ENCODE data around the gene LIN7A. TPM values are rescaled to one million over a fixed set of nuclear protein-coding genes. Genes with fewer than 3 reads are reported as not detected.
"Not testable (repeated sequence)": the region's sequence is repeated elsewhere in the genome, so short reads cannot be mapped to it uniquely, and the experiment has no call there.

Gene LIN7A
- total RNA-seq, 6 experiments from 2014 or later: 13.4 to 24.2 (median 23.0) TPM

- Mint-ChIP-seq H3K4me1 (ENCODE audit: low read depth) (peaks cover 7% of the 10 kb centered on the region; the same call in 1 of the 2 replicates), H3K27me3 (ENCODE audit: insufficient read depth) (no peaks in the 10 kb centered on the region), H3K4me3 (no peak overlapping the region), H3K27ac (no peak overlapping the region), H3K36me3 (ENCODE audit: low read depth) (no peaks in the 10 kb centered on the region), H3K9me3 (no peaks in the 10 kb centered on the region)
- TF ChIP-seq CTCF (IDR thresholded peaks at IDR 0.05): no peak
- no peak for DNase-seq
Measured at GRCh38 chr12:80791863-80792262, 145.9 kb downstream of the LIN7A start.

GRCh38 chr12:80788407-80788806, 149.3 kb downstream of the LIN7A start:
- not testable (repeated sequence) for H3K9me3 Mint-ChIP-seq; H3K36me3 Mint-ChIP-seq (ENCODE audit: low read depth); H3K4me3 Mint-ChIP-seq; H3K27ac Mint-ChIP-seq; H3K27me3 Mint-ChIP-seq (ENCODE audit: insufficient read depth); DNase-seq
- peaks cover 10% of the 10 kb centered on the region for H3K4me1 Mint-ChIP-seq (ENCODE audit: low read depth)

GRCh38 chr12:80782963-80783470, 154.7 kb downstream of the LIN7A start:
- not testable (repeated sequence) for H3K9me3 Mint-ChIP-seq; H3K36me3 Mint-ChIP-seq (ENCODE audit: low read depth); H3K27me3 Mint-ChIP-seq (ENCODE audit: insufficient read depth); H3K4me3 Mint-ChIP-seq; H3K27ac Mint-ChIP-seq; DNase-seq
- peaks cover 21% of the 10 kb centered on the region for H3K4me1 Mint-ChIP-seq (ENCODE audit: low read depth)

GRCh38 chr12:80781313-80781712, 156.4 kb downstream of the LIN7A start:
- Mint-ChIP-seq H3K27ac (no peak overlapping the region), H3K4me3 (no peak overlapping the region), H3K9me3 (peaks cover 10% of the 10 kb centered on the region), H3K27me3 (ENCODE audit: insufficient read depth) (peaks cover 2% of the 10 kb centered on the region; the same call in 1 of the 2 replicates), H3K4me1 (ENCODE audit: low read depth) (peaks cover 35% of the 10 kb centered on the region), H3K36me3 (ENCODE audit: low read depth) (peaks cover 11% of the 10 kb centered on the region)
- TF ChIP-seq CTCF (IDR thresholded peaks at IDR 0.05): no peak
- DNase-seq: no peak

GRCh38 chr12:80780746-80781145, 157.0 kb downstream of the LIN7A start:
- H3K4me3 Mint-ChIP-seq: no peak overlapping the region
- no peak for TF ChIP-seq CTCF (IDR thresholded peaks at IDR 0.05)
- no peak overlapping the region for H3K27ac Mint-ChIP-seq
- H3K36me3 Mint-ChIP-seq (ENCODE audit: low read depth): peaks cover 11% of the 10 kb centered on the region
- peaks cover 2% of the 10 kb centered on the region; the same call in 1 of the 2 replicates for H3K27me3 Mint-ChIP-seq (ENCODE audit: insufficient read depth)
- DNase-seq: no peak
- peaks cover 35% of the 10 kb centered on the region for H3K4me1 Mint-ChIP-seq (ENCODE audit: low read depth)
- H3K9me3 Mint-ChIP-seq: peaks cover 10% of the 10 kb centered on the region

- H3K27ac Mint-ChIP-seq: peak overlapping the region; percentile 81
- peak; percentile 86 for DNase-seq
- H3K4me3 Mint-ChIP-seq: no peak overlapping the region
- peaks cover 10% of the 10 kb centered on the region for H3K9me3 Mint-ChIP-seq
- H3K36me3 Mint-ChIP-seq (ENCODE audit: low read depth): peaks cover 17% of the 10 kb centered on the region
- H3K27me3 Mint-ChIP-seq (ENCODE audit: insufficient read depth): no peaks in the 10 kb centered on the region
- H3K4me1 Mint-ChIP-seq (ENCODE audit: low read depth): peaks cover 39% of the 10 kb centered on the region
- TF ChIP-seq CTCF (IDR thresholded peaks at IDR 0.05): no peak
Measured at GRCh38 chr12:80778005-80778541, 159.7 kb downstream of the LIN7A start.
